Activated T-cell treated with anti-CD3 and anti-CD28 coated beads, Interleukin-2, amount 50 U/mL, for 4 hours (primary cell): ENCODE data around the gene BBS9. TPM values are rescaled to one million over a fixed set of nuclear protein-coding genes. Genes with fewer than 3 reads are reported as not detected.

Experiments used
- ATAC-seq, 2 donors: fragments of 200-7000 bp; cut with Tn5 transposase; one replicate each; pipeline ENCODE4 v1.10.0; 2021
- DNase-seq: peaks from one replicate; pipeline ENCODE4 v3.0.0-alpha.2; 2020
- H3K27me3 Mint-ChIP-seq: one replicate; pipeline ENCODE4 v1.8.0; 2021; ENCODE audit warnings: low read depth, mixed read lengths
- H3K36me3 Mint-ChIP-seq: one replicate; pipeline ENCODE4 v1.8.0; 2022; ENCODE audit warnings: mixed read lengths; ENCODE audit not compliant: insufficient read depth
- H3K4me1 Mint-ChIP-seq: one replicate; pipeline ENCODE4 v1.8.0; 2021; ENCODE audit warnings: low read depth, mixed read lengths
- H3K4me3 Mint-ChIP-seq: one replicate; pipeline ENCODE4 v1.8.0; 2021; ENCODE audit warnings: mild to moderate bottlenecking, moderate library complexity, mixed read lengths
- H3K9me3 Mint-ChIP-seq: one replicate; pipeline ENCODE4 v1.8.0; 2021; ENCODE audit warnings: mixed read lengths
- total RNA-seq, 3 donors: library from RNA; stranded (reverse); gene quantifications; one replicate each; pipeline ENCODE4 v1.2.1, GENCODE V29; 2021

BBS9 gene
- total RNA-seq, 3 donors from 2014 or later = 4.1 to 5.0 (median 4.5) TPM

GRCh38 chr7:33634606-33635005, 505.2 kb downstream of the BBS9 start:
- no peak for DNase-seq
- Mint-ChIP-seq H3K27me3 (no peaks in the 10 kb centered on the region), H3K36me3 (peaks cover 4% of the 10 kb centered on the region), H3K4me1 (no peaks in the 10 kb centered on the region), H3K9me3 (no peaks in the 10 kb centered on the region), H3K4me3 (no peak overlapping the region)
- no peak for ATAC-seq

GRCh38 chr7:33636359-33636758, 507.0 kb downstream of the BBS9 start:
- Mint-ChIP-seq H3K4me3 (no peak overlapping the region), H3K36me3 (peaks cover 8% of the 10 kb centered on the region), H3K27me3 (no peaks in the 10 kb centered on the region), H3K9me3 (no peaks in the 10 kb centered on the region), H3K4me1 (no peaks in the 10 kb centered on the region)
- no peak for ATAC-seq
- no peak for DNase-seq

GRCh38 chr7:33639552-33640197, 510.3 kb downstream of the BBS9 start:
- no peak overlapping the region for H3K4me3 Mint-ChIP-seq
- H3K36me3 Mint-ChIP-seq = peaks cover 11% of the 10 kb centered on the region
- DNase-seq (no peak), ATAC-seq (no peak)
- no peaks in the 10 kb centered on the region for H3K27me3 Mint-ChIP-seq
- H3K4me1 Mint-ChIP-seq = no peaks in the 10 kb centered on the region
- no peaks in the 10 kb centered on the region for H3K9me3 Mint-ChIP-seq

DNA sequence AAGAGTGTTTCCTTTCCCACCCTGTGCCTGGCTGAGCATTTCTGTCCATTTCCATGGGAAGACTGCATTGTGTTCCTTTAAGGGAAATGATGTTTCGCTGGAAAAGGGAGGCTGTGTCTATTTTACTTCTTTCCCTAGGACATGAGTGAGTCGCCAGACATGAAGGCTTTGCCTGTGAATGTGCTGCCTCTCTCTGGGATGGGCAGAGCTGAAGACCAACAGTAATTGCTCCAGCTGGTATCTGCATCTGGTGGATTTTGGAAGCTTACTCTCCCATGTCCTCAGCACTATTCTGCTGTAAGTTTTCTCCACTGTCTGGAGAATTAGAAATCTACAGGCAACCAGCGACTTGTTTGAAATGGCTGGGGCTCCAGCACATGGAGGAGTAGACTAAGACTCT, 511.4 kb downstream of the BBS9 start:
- Mint-ChIP-seq H3K27me3 (no peaks in the 10 kb centered on the region), H3K36me3 (peaks cover 11% of the 10 kb centered on the region), H3K9me3 (no peaks in the 10 kb centered on the region), H3K4me3 (no peak overlapping the region), H3K4me1 (no peaks in the 10 kb centered on the region)
- DNase-seq (no peak), ATAC-seq (no peak)

DNA sequence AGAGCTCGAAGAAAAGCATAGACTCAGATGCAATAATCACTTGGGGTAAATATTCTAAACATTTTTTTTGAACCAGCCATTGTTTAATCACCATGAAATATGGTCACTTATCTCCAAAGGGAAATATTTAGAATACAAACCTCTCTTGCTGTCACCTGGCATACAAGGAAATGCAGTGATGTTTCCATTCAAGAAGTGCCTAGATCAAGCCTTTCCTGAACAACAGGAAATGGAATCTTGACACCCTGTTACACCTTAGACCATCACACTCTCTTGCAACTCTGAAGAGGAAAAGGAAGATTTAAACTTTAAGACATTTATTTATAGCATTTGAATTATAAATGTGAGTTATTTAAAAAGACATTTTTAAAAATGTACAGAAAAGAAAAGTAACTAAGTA, 512.9 kb downstream of the BBS9 start:
- DNase-seq (no peak), ATAC-seq (no peak)
- no peaks in the 10 kb centered on the region for H3K4me1 Mint-ChIP-seq
- H3K4me3 Mint-ChIP-seq = no peak overlapping the region
- H3K36me3 Mint-ChIP-seq = peaks cover 16% of the 10 kb centered on the region
- H3K27me3 Mint-ChIP-seq = no peaks in the 10 kb centered on the region
- H3K9me3 Mint-ChIP-seq = no peaks in the 10 kb centered on the region

DNA sequence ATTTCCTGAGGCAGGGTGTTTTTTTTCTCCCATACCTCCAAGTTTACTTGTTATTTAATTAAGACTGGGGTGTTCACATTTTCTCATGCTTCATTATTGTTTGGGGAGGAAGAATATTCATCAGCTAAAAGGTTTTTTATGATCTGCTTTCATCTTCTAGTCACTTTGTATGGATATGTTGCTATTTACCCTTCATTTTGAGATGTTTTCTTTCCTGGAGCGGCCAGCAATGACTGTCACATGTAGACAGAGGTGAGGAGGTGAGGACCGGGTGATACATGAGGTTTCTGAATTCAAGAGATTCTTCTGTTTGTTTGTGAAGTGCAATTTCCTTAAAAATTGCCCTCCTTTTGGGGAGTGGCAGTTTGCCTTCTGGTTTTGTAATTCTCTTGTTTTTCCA, 514.2 kb downstream of the BBS9 start:
- DNase-seq (no peak), ATAC-seq (no peak)
- Mint-ChIP-seq H3K4me3 (no peak overlapping the region), H3K9me3 (no peaks in the 10 kb centered on the region), H3K4me1 (no peaks in the 10 kb centered on the region), H3K27me3 (no peaks in the 10 kb centered on the region), H3K36me3 (peaks cover 14% of the 10 kb centered on the region)

DNA sequence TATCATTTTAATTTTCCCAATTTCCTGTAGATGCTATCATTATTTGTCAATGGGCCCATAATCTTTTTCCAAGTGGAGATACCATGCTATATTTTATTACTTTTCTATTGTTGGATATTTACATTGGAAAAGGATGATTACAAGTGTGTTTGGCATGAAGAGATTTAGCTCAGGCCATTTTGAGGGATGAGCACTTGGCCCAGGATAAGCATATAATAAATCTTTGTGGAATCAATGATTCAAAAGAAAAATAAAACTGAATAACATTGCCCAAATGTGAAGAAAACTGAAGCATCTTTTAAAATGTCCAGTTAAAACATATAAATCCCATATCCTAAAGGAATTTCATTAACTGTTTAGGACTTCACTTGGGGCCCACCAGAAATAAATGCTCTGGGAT, 515.1 kb downstream of the BBS9 start:
- no peak for DNase-seq
- Mint-ChIP-seq H3K4me1 (no peaks in the 10 kb centered on the region), H3K9me3 (no peaks in the 10 kb centered on the region), H3K27me3 (no peaks in the 10 kb centered on the region), H3K36me3 (peaks cover 12% of the 10 kb centered on the region), H3K4me3 (no peak overlapping the region)
- no peak for ATAC-seq

DNA sequence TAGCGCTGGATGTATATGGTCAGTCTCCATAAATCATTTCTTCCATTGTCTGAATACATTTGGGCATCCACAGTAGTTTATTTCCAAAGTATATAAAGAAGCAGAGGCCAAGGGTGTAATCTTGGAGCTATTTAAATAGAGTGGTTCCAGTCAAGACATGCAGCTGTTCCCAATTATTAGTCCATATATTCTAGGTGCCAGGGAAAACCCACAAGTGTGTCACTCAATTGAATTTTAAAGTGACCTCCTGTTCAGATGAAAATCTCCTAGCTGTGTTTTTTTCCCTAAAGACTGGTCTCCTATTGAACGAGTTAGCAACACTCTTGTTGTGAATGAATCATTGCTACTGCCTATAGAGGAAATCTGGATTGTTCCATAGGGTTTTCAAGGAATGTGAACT, 515.7 kb downstream of the BBS9 start:
- Mint-ChIP-seq H3K9me3 (no peaks in the 10 kb centered on the region), H3K36me3 (peaks cover 14% of the 10 kb centered on the region), H3K27me3 (no peaks in the 10 kb centered on the region), H3K4me3 (no peak overlapping the region), H3K4me1 (no peaks in the 10 kb centered on the region)
- DNase-seq = no peak
- ATAC-seq = no peak

DNA sequence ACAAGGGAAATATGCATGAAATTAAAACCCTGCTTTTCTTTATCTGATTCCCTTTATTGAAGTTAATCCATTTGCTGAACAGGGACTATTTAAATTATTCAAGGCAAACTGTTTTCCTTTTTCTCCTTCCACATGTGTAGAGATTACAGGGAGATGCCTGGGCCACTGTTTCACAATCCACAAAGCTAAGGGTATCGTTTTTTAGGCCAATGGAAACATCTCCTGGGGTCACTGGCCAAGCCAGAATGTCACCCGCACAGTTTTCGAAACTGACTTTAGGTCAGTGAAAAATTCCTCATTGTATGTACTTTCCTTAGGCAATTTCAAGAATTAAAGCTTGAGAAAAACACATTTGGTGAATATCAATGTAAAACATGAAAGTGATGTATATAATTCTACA, 516.8 kb downstream of the BBS9 start:
- no peak for ATAC-seq
- Mint-ChIP-seq H3K36me3 (peaks cover 14% of the 10 kb centered on the region), H3K27me3 (no peaks in the 10 kb centered on the region), H3K9me3 (no peaks in the 10 kb centered on the region), H3K4me1 (no peaks in the 10 kb centered on the region), H3K4me3 (no peak overlapping the region)
- no peak for DNase-seq

- H3K36me3 Mint-ChIP-seq = peaks cover 15% of the 10 kb centered on the region
- H3K27me3 Mint-ChIP-seq = no peaks in the 10 kb centered on the region
- no peaks in the 10 kb centered on the region for H3K9me3 Mint-ChIP-seq
- no peaks in the 10 kb centered on the region for H3K4me1 Mint-ChIP-seq
- no peak overlapping the region for H3K4me3 Mint-ChIP-seq
- ATAC-seq (no peak), DNase-seq (no peak)
Measured at GRCh38 chr7:33646891-33647391, 517.6 kb downstream of the BBS9 start.

GRCh38 chr7:33649476-33650441, 520.4 kb downstream of the BBS9 start:
- H3K9me3 Mint-ChIP-seq = no peaks in the 10 kb centered on the region
- H3K36me3 Mint-ChIP-seq = peaks cover 17% of the 10 kb centered on the region
- H3K4me1 Mint-ChIP-seq = no peaks in the 10 kb centered on the region
- DNase-seq (no peak), ATAC-seq (no peak)
- no peaks in the 10 kb centered on the region for H3K27me3 Mint-ChIP-seq
- no peak overlapping the region for H3K4me3 Mint-ChIP-seq

- Mint-ChIP-seq H3K36me3 (peaks cover 17% of the 10 kb centered on the region), H3K4me1 (no peaks in the 10 kb centered on the region), H3K9me3 (no peaks in the 10 kb centered on the region), H3K27me3 (no peaks in the 10 kb centered on the region), H3K4me3 (no peak overlapping the region)
- no peak for DNase-seq
- ATAC-seq = no peak
Measured at GRCh38 chr7:33650828-33651227, 521.5 kb downstream of the BBS9 start.

GRCh38 chr7:33651998-33652515, 522.7 kb downstream of the BBS9 start:
- H3K4me1 Mint-ChIP-seq = no peaks in the 10 kb centered on the region
- H3K9me3 Mint-ChIP-seq = no peaks in the 10 kb centered on the region
- H3K27me3 Mint-ChIP-seq = no peaks in the 10 kb centered on the region
- H3K36me3 Mint-ChIP-seq = peaks cover 14% of the 10 kb centered on the region
- DNase-seq = no peak
- H3K4me3 Mint-ChIP-seq = no peak overlapping the region
- ATAC-seq = no peak

GRCh38 chr7:33654676-33655075, 525.3 kb downstream of the BBS9 start:
- H3K27me3 Mint-ChIP-seq = no peaks in the 10 kb centered on the region
- no peaks in the 10 kb centered on the region for H3K9me3 Mint-ChIP-seq
- H3K36me3 Mint-ChIP-seq = peaks cover 12% of the 10 kb centered on the region
- DNase-seq = no peak
- H3K4me3 Mint-ChIP-seq = no peak overlapping the region
- ATAC-seq = no peak
- H3K4me1 Mint-ChIP-seq = no peaks in the 10 kb centered on the region
